HEK293 (cell line): ENCODE data around the gene CLIC3.

ENCODE experiments used
- CTCF ChIA-PET: fragments of 350-600 bp; formaldehyde crosslinking; extraction: SDS; loops from one replicate; lab custom pipeline; 2021; ENCODE audit warnings: antibody characterized with exemption; lab: Yijun Ruan, JAX
- POLR2A ChIA-PET: fragments of 300-600 bp; formaldehyde crosslinking; extraction: SDS; loops from one replicate; lab custom pipeline; 2020; ENCODE audit warnings: antibody characterized with exemption, inconsistent platforms; lab: Yijun Ruan, JAX
- H3K27ac ChIP-seq: fragments of 200-500 bp; sonication (Bioruptor generic); 2 replicates; pipeline ENCODE4 v1.5.1; 2014; ENCODE audit warnings: low read depth, low read length, control low read depth, inconsistent platforms; ENCODE audit errors: extremely low read depth
- H3K36me3 ChIP-seq, 2 experiments: fragments of 200-500 bp in 1 of 2; sonication (Bioruptor generic) in 1 of 2; 1 replicate in 1 of 2; 2 replicates in 1 of 2; pipeline ENCODE4 v1.5.1; 2014 to 2017; ENCODE audit warnings: inconsistent platforms in 2 of 2, low read length in 2 of 2; ENCODE audit not compliant: control insufficient read depth in 2 of 2, insufficient read depth in 1 of 2
- H3K4me1 ChIP-seq: fragments of 200-500 bp; sonication (Bioruptor generic); 2 replicates; pipeline ENCODE4 v1.5.1; 2014; ENCODE audit warnings: mild to moderate bottlenecking, low read length, inconsistent platforms; ENCODE audit not compliant: control insufficient read depth, insufficient read depth
- H3K4me3 ChIP-seq: 2 replicates; pipeline ENCODE4 v1.5.1; 2011; ENCODE audit warnings: low read depth, mild to moderate bottlenecking, control low read depth, low read length, moderate library complexity
- H3K9me3 ChIP-seq: fragments of 200-500 bp; sonication (Bioruptor generic); 2 replicates; pipeline ENCODE4 v1.5.1; 2014; ENCODE audit warnings: low read depth, low read length, inconsistent platforms; ENCODE audit not compliant: control insufficient read depth, insufficient read depth
- EGR2 ChIP-seq: fragments of 450-650 bp; formaldehyde crosslinking; IDR thresholded peaks from 2 replicates; pipeline ENCODE4 v1.5.1; 2016; ENCODE audit warnings: low read depth, missing biosample characterization, missing genetic modification characterization
- GLIS2 ChIP-seq: fragments of 450-650 bp; formaldehyde crosslinking; IDR thresholded peaks from 2 replicates; pipeline ENCODE4 v1.5.1; 2016; ENCODE audit warnings: missing biosample characterization, missing genetic modification characterization
- IKZF3 ChIP-seq: fragments of 450-650 bp; IDR thresholded peaks from 2 replicates; pipeline ENCODE4 v1.5.0; 2018; ENCODE audit warnings: missing biosample characterization, mild to moderate bottlenecking, missing genetic modification characterization, moderate library complexity
- KLF1 ChIP-seq: fragments of 450-650 bp; formaldehyde crosslinking; IDR thresholded peaks from 2 replicates; pipeline ENCODE4 v1.5.1; 2016; ENCODE audit warnings: missing biosample characterization, missing genetic modification characterization
- KLF8 ChIP-seq: fragments of 450-650 bp; formaldehyde crosslinking; IDR thresholded peaks from 2 replicates; pipeline ENCODE4 v1.5.1; 2016; ENCODE audit warnings: missing biosample characterization, missing genetic modification characterization
- TCF7L2 ChIP-seq: IDR thresholded peaks from 2 replicates; pipeline ENCODE4 v1.6.1; 2011; ENCODE audit warnings: low read depth, mild to moderate bottlenecking, inconsistent platforms, low read length, moderate library complexity, borderline replicate concordance
- ZNF24 ChIP-seq: fragments of 450-650 bp; formaldehyde crosslinking; IDR thresholded peaks from 2 replicates; pipeline ENCODE4 v1.5.1; 2016; ENCODE audit warnings: missing biosample characterization, missing genetic modification characterization
- ZNF596 ChIP-seq: fragments of 450-650 bp; IDR thresholded peaks from 2 replicates; pipeline ENCODE4 v1.5.0; 2018; ENCODE audit warnings: missing biosample characterization, mild to moderate bottlenecking, missing genetic modification characterization, moderate library complexity
- ZNF747 ChIP-seq: fragments of 450-650 bp; formaldehyde crosslinking; IDR thresholded peaks from 2 replicates; pipeline ENCODE4 v1.5.1; 2016; ENCODE audit warnings: missing biosample characterization, missing genetic modification characterization
- ZSCAN30 ChIP-seq: fragments of 450-650 bp; IDR thresholded peaks from 2 replicates; pipeline ENCODE4 v1.5.1; 2018; ENCODE audit warnings: missing biosample characterization, mild to moderate bottlenecking, missing genetic modification characterization, moderate library complexity
- TF ChIP-seq, protein P1 (sequence below): fragments of 450-650 bp; formaldehyde crosslinking; IDR thresholded peaks from 2 replicates; pipeline ENCODE4 v1.5.0; 2017; ENCODE audit warnings: missing biosample characterization, missing genetic modification characterization, borderline replicate concordance
- TF ChIP-seq, protein P2 (sequence below): fragments of 450-650 bp; formaldehyde crosslinking; IDR thresholded peaks from 2 replicates; pipeline ENCODE4 v1.5.1; 2016; ENCODE audit warnings: missing biosample characterization, missing genetic modification characterization
- TF ChIP-seq, protein P3 (sequence below): fragments of 450-650 bp; formaldehyde crosslinking; IDR thresholded peaks from 2 replicates; pipeline ENCODE4 v1.5.1; 2016; ENCODE audit warnings: missing biosample characterization, missing genetic modification characterization
- TF ChIP-seq, protein P4 (sequence below): fragments of 450-650 bp; formaldehyde crosslinking; IDR thresholded peaks from 2 replicates; pipeline ENCODE4 v1.5.1; 2016; ENCODE audit warnings: missing biosample characterization, missing genetic modification characterization, borderline replicate concordance

The CLIC3 gene

DNA sequence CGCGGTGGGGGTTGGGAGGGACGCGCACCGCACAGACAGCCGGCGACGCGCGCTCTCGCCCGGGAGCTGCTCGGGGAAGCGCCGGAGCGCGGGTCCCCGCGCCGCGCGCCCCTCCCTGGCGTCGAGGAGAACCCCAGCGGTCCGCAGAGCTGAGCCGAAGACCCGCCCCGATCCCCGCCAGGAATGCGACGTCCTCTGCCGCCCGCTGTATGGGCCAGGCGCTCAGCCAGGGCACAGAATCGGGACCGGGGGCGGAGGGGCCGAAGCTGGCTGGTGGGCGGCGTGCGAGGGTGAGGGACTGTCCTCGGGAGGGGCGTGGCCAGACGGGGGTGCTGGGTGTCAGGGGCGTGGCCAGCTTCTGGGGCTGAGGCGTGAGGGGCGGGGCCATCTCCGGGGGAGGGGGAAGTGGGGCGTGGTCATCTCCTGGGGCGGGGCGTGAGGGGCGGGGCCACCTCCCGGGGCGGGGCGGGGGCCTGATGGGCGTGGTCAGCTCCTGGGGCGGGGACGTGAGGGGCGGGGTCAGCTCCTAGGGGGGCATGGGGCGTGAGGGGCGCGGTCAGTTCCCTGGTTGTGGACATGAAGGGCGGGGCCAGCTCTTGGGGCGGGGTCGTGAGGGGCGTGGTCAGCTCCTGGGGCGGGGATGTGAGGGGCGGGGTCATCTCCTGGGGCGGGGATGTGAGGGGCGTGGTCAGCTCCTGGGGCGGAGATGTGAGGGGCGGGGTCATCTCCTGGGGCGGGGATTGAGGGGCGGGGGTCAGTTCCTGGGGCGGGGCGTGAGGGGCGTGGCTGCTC lies 18.1 kb downstream of the CLIC3 start (continued):
- no peak for TF ChIP-seq ZNF747
- TF ChIP-seq, protein P1, sequence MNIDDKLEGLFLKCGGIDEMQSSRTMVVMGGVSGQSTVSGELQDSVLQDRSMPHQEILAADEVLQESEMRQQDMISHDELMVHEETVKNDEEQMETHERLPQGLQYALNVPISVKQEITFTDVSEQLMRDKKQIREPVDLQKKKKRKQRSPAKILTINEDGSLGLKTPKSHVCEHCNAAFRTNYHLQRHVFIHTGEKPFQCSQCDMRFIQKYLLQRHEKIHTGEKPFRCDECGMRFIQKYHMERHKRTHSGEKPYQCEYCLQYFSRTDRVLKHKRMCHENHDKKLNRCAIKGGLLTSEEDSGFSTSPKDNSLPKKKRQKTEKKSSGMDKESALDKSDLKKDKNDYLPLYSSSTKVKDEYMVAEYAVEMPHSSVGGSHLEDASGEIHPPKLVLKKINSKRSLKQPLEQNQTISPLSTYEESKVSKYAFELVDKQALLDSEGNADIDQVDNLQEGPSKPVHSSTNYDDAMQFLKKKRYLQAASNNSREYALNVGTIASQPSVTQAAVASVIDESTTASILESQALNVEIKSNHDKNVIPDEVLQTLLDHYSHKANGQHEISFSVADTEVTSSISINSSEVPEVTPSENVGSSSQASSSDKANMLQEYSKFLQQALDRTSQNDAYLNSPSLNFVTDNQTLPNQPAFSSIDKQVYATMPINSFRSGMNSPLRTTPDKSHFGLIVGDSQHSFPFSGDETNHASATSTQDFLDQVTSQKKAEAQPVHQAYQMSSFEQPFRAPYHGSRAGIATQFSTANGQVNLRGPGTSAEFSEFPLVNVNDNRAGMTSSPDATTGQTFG (tag by site-specific recombination) = no peak
- TF ChIP-seq ZNF596 (tag by site-specific recombination) = no peak
- TF ChIP-seq, protein P2, sequence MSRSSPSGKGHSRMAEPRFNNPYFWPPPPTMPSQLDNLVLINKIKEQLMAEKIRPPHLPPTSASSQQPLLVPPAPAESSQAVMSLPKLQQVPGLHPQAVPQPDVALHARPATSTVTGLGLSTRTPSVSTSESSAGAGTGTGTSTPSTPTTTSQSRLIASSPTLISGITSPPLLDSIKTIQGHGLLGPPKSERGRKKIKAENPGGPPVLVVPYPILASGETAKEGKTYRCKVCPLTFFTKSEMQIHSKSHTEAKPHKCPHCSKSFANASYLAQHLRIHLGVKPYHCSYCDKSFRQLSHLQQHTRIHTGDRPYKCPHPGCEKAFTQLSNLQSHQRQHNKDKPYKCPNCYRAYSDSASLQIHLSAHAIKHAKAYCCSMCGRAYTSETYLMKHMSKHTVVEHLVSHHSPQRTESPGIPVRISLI (tag by site-specific recombination) = no peak
- TF ChIP-seq TCF7L2 = no peak
- peak; percentile 85 for TF ChIP-seq KLF1 (tag by site-specific recombination)
- TF ChIP-seq IKZF3 = no peak
- TF ChIP-seq, protein P3, sequence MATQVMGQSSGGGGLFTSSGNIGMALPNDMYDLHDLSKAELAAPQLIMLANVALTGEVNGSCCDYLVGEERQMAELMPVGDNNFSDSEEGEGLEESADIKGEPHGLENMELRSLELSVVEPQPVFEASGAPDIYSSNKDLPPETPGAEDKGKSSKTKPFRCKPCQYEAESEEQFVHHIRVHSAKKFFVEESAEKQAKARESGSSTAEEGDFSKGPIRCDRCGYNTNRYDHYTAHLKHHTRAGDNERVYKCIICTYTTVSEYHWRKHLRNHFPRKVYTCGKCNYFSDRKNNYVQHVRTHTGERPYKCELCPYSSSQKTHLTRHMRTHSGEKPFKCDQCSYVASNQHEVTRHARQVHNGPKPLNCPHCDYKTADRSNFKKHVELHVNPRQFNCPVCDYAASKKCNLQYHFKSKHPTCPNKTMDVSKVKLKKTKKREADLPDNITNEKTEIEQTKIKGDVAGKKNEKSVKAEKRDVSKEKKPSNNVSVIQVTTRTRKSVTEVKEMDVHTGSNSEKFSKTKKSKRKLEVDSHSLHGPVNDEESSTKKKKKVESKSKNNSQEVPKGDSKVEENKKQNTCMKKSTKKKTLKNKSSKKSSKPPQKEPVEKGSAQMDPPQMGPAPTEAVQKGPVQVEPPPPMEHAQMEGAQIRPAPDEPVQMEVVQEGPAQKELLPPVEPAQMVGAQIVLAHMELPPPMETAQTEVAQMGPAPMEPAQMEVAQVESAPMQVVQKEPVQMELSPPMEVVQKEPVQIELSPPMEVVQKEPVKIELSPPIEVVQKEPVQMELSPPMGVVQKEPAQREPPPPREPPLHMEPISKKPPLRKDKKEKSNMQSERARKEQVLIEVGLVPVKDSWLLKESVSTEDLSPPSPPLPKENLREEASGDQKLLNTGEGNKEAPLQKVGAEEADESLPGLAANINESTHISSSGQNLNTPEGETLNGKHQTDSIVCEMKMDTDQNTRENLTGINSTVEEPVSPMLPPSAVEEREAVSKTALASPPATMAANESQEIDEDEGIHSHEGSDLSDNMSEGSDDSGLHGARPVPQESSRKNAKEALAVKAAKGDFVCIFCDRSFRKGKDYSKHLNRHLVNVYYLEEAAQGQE (tag by site-specific recombination) = no peak
- TF ChIP-seq, protein P4, sequence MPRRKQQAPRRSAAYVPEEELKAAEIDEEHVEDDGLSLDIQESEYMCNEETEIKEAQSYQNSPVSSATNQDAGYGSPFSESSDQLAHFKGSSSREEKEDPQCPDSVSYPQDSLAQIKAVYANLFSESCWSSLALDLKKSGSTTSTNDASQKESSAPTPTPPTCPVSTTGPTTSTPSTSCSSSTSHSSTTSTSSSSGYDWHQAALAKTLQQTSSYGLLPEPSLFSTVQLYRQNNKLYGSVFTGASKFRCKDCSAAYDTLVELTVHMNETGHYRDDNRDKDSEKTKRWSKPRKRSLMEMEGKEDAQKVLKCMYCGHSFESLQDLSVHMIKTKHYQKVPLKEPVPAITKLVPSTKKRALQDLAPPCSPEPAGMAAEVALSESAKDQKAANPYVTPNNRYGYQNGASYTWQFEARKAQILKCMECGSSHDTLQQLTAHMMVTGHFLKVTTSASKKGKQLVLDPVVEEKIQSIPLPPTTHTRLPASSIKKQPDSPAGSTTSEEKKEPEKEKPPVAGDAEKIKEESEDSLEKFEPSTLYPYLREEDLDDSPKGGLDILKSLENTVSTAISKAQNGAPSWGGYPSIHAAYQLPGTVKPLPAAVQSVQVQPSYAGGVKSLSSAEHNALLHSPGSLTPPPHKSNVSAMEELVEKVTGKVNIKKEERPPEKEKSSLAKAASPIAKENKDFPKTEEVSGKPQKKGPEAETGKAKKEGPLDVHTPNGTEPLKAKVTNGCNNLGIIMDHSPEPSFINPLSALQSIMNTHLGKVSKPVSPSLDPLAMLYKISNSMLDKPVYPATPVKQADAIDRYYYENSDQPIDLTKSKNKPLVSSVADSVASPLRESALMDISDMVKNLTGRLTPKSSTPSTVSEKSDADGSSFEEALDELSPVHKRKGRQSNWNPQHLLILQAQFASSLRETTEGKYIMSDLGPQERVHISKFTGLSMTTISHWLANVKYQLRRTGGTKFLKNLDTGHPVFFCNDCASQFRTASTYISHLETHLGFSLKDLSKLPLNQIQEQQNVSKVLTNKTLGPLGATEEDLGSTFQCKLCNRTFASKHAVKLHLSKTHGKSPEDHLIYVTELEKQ (tag by site-specific recombination) = no peak
- no peak for TF ChIP-seq GLIS2 (tag by site-specific recombination)
- TF ChIP-seq EGR2 (tag by site-specific recombination) = peak; percentile 37
- TF ChIP-seq ZNF24 = no peak

DNA sequence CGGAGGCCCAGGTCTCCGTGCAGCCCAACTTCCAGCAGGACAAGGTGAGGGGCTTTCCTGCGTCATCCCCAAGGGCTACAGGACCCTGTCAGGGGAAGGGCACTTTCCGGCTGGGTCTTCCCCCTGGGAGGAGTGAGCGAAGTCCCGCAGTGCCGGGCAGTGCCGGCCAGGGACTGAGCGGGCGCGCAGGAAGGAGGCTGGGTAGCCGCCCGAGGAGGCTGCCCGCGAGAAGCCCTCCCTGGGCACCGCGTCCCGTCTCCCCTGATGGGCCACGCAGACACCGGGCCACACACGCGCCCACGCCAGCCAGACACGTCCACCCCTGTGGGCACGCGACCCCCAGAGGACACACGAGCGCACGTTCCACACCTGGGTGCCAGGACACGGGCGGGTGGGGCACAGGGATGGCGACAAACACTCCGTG lies 18.7 kb downstream of the CLIC3 start:
- H3K27ac ChIP-seq = no peak overlapping the region
- CTCF ChIA-PET = interaction anchor here (0.8 kb wide), 1 partner anchor 51 kb away, joined by 3 read pairs; no protein-coding TSS in a partner anchor
- TF ChIP-seq KLF8 (tag by site-specific recombination) = peak; percentile 25; the same call in 1 of the 2 replicates
- TF ChIP-seq ZSCAN30 (tag by site-specific recombination) = no peak
- TF ChIP-seq, all 188 proteins: peak for 1
- Histone ChIP-seq H3K36me3 (no peaks in the 10 kb centered on the region), H3K4me3 (no peak overlapping the region), H3K9me3 (no peaks in the 10 kb centered on the region), H3K4me1 (no peaks in the 10 kb centered on the region)
- POLR2A ChIA-PET = interaction anchor here (0.6 to 1.6 kb wide), 6 partner anchors 15 to 90 kb away, joined by 3 to 8 read pairs (median 4); partner anchors contain the start of gene PAXX
